Spleen (tissue), 7 donors: ENCODE results near the gene CHN1.

Experiments
- CTCF ChIP-seq, 11 experiments: fragments of 200-600 bp in 7 of 11; fragments of 450-650 bp in 4 of 11; sonication (generic) in 4 of 11; IDR thresholded peaks in 8 of 11; conservative IDR thresholded peaks in 3 of 11; 1 replicate in 7 of 11; 2 replicates in 4 of 11; pipeline versions ENCODE4 v1.4.0 to v1.8.0; 2016 to 2021; ENCODE audit warnings: antibody characterized with exemption in 11 of 11, inconsistent platforms in 4 of 11, mild to moderate bottlenecking in 1 of 11
- POLR2A ChIP-seq, 3 donors: fragments of 450-650 bp; IDR thresholded peaks; one replicate each; pipeline ENCODE4 v1.5.1; 2017; ENCODE audit warnings: antibody characterized with exemption in 3 of 3, mild to moderate bottlenecking in 1 of 3
- donor health status: DM: no; HTN: no; CAD: no; lungs with moderate emphysema.
- donor health status: DM: no; HTN: no; CAD: no.
- donor health status: DM: no; HTN: no; CAD: no.

DNA sequence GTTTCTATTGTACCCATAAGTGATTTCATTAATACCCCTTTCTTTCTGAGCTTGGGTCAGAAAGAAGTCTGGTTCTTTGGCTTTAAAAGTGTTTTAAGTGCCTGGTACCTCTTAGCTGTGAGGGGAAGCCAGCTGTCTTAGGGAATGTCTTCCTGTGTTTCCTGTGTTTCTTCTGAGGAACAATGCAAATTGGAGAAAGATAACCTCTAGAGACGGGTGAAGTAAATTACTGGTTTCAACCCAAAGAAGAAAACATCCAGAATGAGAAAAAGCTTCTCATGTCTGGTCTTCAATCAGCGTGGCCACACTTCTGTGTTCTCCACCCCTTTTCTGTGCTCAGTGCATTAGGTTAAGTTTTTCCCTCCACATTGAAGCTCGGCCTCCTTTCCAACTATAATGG is 10.2 kb upstream of the CHN1 start:
- no peak for TF ChIP-seq CTCF (IDR thresholded peaks at IDR 0.05 in 8 of 11, conservative IDR thresholded peaks at IDR 0.05 in 3 of 11)
- TF ChIP-seq POLR2A (IDR thresholded peaks at IDR 0.05) = no peak
